Measurements from ENCODE around the gene GVQW3. TPM values are rescaled to one million over a fixed set of nuclear protein-coding genes. Genes with fewer than 3 reads are reported as not detected.

The GVQW3 gene
- total and polyA plus RNA-seq, 2 of the 8 experiments (the other 6 are each of a cell fraction or from before 2014, with no cell fraction given), result 5.5 to 8.1 TPM

GRCh38 chr11:76369406-76369805 lies 11.7 kb upstream of the GVQW3 start:
- WGBS, 2 experiments (ENCODE audit: extremely low coverage in 1 of 2, insufficient coverage in 1 of 2, insufficient read length in 1 of 2, insufficient replicate concordance in 2 of 2, low coverage in 1 of 2, low lambda C conversion rate in 2 of 2, missing lambda C conversion rate in 1 of 2), result 89% methylated on average over 6 of the region's 6 CpGs; no CpG with 5 or more reads in 1 of the 2 experiments
- peaks cover 0 to 7% of the 10 kb centered on the region in 2 experiments for H4K20me1 ChIP-seq (replicated peaks in 1 of 2; ENCODE audit: control insufficient read depth in 1 of 2, insufficient read depth in 2 of 2, low read length in 2 of 2)

More at GRCh38 chr11:76369406-76369805, 11.7 kb upstream of the GVQW3 start:
- Histone ChIP-seq H4K5ac (ENCODE audit: insufficient read length, low read depth, low read length) (no peak overlapping the region), H4K8ac (ENCODE audit: extremely low read depth, insufficient read depth, low read length) (no peak overlapping the region), H3K36me3 (ENCODE audit: control insufficient read depth in 2 of 4, insufficient read depth in 4 of 4, low read length in 3 of 4) (no peaks in the 10 kb centered on the region), H2BK120ac (replicated peaks; ENCODE audit: low read depth, low read length) (no peak overlapping the region), H3K56ac (replicated peaks; ENCODE audit: insufficient read length, low read depth, low read length) (no peak overlapping the region), H3K9ac (replicated peaks in 1 of 4; ENCODE audit: extremely low read depth in 1 of 4, low read depth in 3 of 4, low read length in 3 of 4) (no peak overlapping the region; a peak in 1 of 7 replicates), H3K4ac (replicated peaks; ENCODE audit: insufficient read length, low read depth, low read length) (no peak overlapping the region), H3K27me3 (replicated peaks in 1 of 4; ENCODE audit: control insufficient read depth in 3 of 4, extremely low read depth in 1 of 4, insufficient read depth in 3 of 4, low read length in 3 of 4) (no peaks in the 10 kb centered on the region), H2AFZ (ENCODE audit: low read length) (no peak overlapping the region), H3K18ac (ENCODE audit: extremely low read depth, low read length) (no peak overlapping the region), H2BK15ac (ENCODE audit: low read length) (no peak overlapping the region), H3K9me3 (ENCODE audit: insufficient read depth in 2 of 2, low read depth in 1 of 2, low read length in 1 of 2) (no peaks in the 10 kb centered on the region), H3K4me2 (ENCODE audit: insufficient read depth in 1 of 2, low read depth in 2 of 2, low read length in 2 of 2) (no peak overlapping the region), H4K91ac (replicated peaks; ENCODE audit: insufficient read length, low read length) (no peak overlapping the region), H2BK12ac (ENCODE audit: low read depth, low read length) (no peak overlapping the region), H3K4me1 (replicated peaks in 1 of 4; ENCODE audit: control insufficient read depth in 3 of 4, insufficient read depth in 4 of 4, low read length in 3 of 4) (no peaks in the 10 kb centered on the region), H3K27ac (ENCODE audit: low read depth, low read length) (no peak overlapping the region), H3K4me3 (ENCODE audit: extremely low read depth in 1 of 4, insufficient read depth in 2 of 4, low read depth in 3 of 4, low read length in 4 of 4) (no peak overlapping the region), H3K79me1 (ENCODE audit: low read depth, low read length) (peaks cover 2% of the 10 kb centered on the region; the same call in 1 of the 2 replicates), H2BK5ac (ENCODE audit: low read depth, low read length) (no peak overlapping the region), H3K79me2 (ENCODE audit: control insufficient read depth in 1 of 2, insufficient read depth in 2 of 2, low read length in 2 of 2) (peaks cover 0 to 75% of the 10 kb centered on the region in 2 experiments; a peak in 2 of 4 replicates), H3K14ac (ENCODE audit: insufficient read length) (no peak overlapping the region), H3K23ac (ENCODE audit: insufficient read length) (no peak overlapping the region), H2AK5ac (ENCODE audit: low read depth, low read length) (no peak overlapping the region), H3K23me2 (ENCODE audit: low read depth, low read length) (no peaks in the 10 kb centered on the region), H2BK20ac (ENCODE audit: low read length) (no peak overlapping the region)
- DNase-seq (ENCODE audit: low read depth in 1 of 2, low spot score in 2 of 2), result no peak
- ChIA-PET CTCF (ENCODE audit: partially characterized antibody) (no interaction called here), POLR2A (ENCODE audit: partially characterized antibody) (no interaction called here)
- TF ChIP-seq MAX (IDR thresholded peaks at IDR 0.05) (no peak), CTCF (IDR thresholded peaks at IDR 0.05; ENCODE audit: control extremely low read depth in 1 of 3, insufficient read depth in 1 of 3, low read depth in 1 of 3, low read length in 3 of 3) (peak in 1 of 3 experiments; percentile 1; a peak in 1 of 4 replicates), HDAC6 (IDR thresholded peaks at IDR 0.05; ENCODE audit: low read depth, low read length) (no peak), SAP30 (IDR thresholded peaks at IDR 0.05; ENCODE audit: insufficient read depth, insufficient replicate concordance, low read length) (no peak)
- no peak for FAIRE-seq

All from H1 (cell line).